ENCODE results near the gene TDRD7.

GRCh38 chr9:97510797-97511654 is 99.1 kb downstream of the TDRD7 start:
- TF ChIP-seq EZH2 (IDR thresholded peaks at IDR 0.05; ENCODE audit: borderline replicate concordance, low read length) = no peak
- TF ChIP-seq CTCF (IDR thresholded peaks at IDR 0.05; ENCODE audit: low read length) = no peak

Data from OCI-LY1 (cell line).